A549 (cell line): ENCODE measurements around the gene PTPRD. TPM values are rescaled to one million over a fixed set of nuclear protein-coding genes. Genes with fewer than 3 reads are reported as not detected.

Experiments
- ATAC-seq, 2 experiments: fragments of 200-7000 bp in 1 of 2; fragments of >200 bp in 1 of 2; cut with Nextera tagmentation in 1 of 2; cut with Tn5 transposase in 1 of 2; 3 replicates each; pipeline versions ENCODE4 v1.8.0 to v1.9.1; 2018 to 2020; ENCODE audit warnings: mild to moderate bottlenecking in 1 of 2, moderate library complexity in 1 of 2
- CTCF ChIA-PET: fragments of 300-600 bp; sonication (Branson Sonifier 250); formaldehyde crosslinking; extraction: SDS; loops from one replicate; lab custom pipeline; 2021; ENCODE audit warnings: antibody characterized with exemption, inconsistent platforms; lab: Yijun Ruan, JAX
- POLR2A ChIA-PET: fragments of 350-600 bp; formaldehyde crosslinking; extraction: SDS; loops from one replicate; lab custom pipeline; 2021; ENCODE audit warnings: antibody characterized with exemption, inconsistent platforms; lab: Yijun Ruan, JAX
- DNase-seq, 2 experiments: peaks; one replicate each; pipeline versions ENCODE4 v3.0.0 to v3.0.0-alpha.2; 2011 to 2016; ENCODE audit warnings: low read depth in 1 of 2, low spot score in 1 of 2
- FAIRE-seq: peaks from 2 replicates; lab custom pipeline; 2011; peaks lifted over from hg19 to GRCh38; lab: Jason Lieb, UNC
- H3K27ac ChIP-seq, 2 experiments: fragments of >200 bp; sonication (Bioruptor Twin); formaldehyde crosslinking; 3 replicates each; pipeline ENCODE4 v1.5.1; 2016 to 2017
- H3K4me1 ChIP-seq: fragments of >200 bp; sonication (Bioruptor Twin); formaldehyde crosslinking; 3 replicates; pipeline ENCODE4 v1.6.1; 2016
- H3K4me2 ChIP-seq: fragments of >200 bp; sonication (Bioruptor Twin); formaldehyde crosslinking; 3 replicates; pipeline ENCODE4 v1.6.1; 2016
- H3K4me3 ChIP-seq: fragments of >200 bp; sonication (Bioruptor Twin); formaldehyde crosslinking; 3 replicates; pipeline ENCODE4 v1.5.1; 2016
- H3K9me3 ChIP-seq: fragments of >200 bp; sonication (Bioruptor Twin); formaldehyde crosslinking; 3 replicates; pipeline ENCODE4 v1.6.1; 2016
- CBX2 ChIP-seq: fragments of 200-600 bp; sonication (generic); IDR thresholded peaks from 2 replicates; pipeline ENCODE4 v1.6.1; 2016; ENCODE audit warnings: low read depth, mild to moderate bottlenecking, borderline replicate concordance
- CEBPB ChIP-seq, 2 experiments: fragments of >200 bp in 1 of 2; sonication (Bioruptor Twin) in 1 of 2; formaldehyde crosslinking in 1 of 2; IDR thresholded peaks; 2 replicates each; pipeline ENCODE4 v1.6.1; 2012 to 2016
- CHD2 ChIP-seq: fragments of 150-350 bp; IDR thresholded peaks from 2 replicates; pipeline ENCODE4 v1.6.1; 2014; ENCODE audit warnings: low read length; ENCODE audit not compliant: partially characterized antibody
- CHD4 ChIP-seq: fragments of 200-600 bp; sonication (generic); IDR thresholded peaks from 2 replicates; pipeline ENCODE4 v1.6.1; 2016; ENCODE audit warnings: antibody characterized with exemption, mild to moderate bottlenecking, borderline replicate concordance
- EHF ChIP-seq: fragments of 250-450 bp; sonication (Bioruptor Pico); IDR thresholded peaks from 2 replicates; pipeline ENCODE4 v1.5.0; 2020; ENCODE audit warnings: mild to moderate bottlenecking
- EHMT2 ChIP-seq: fragments of 200-600 bp; sonication (generic); IDR thresholded peaks from 2 replicates; pipeline ENCODE4 v1.6.1; 2016; ENCODE audit warnings: antibody characterized with exemption, low read depth, mild to moderate bottlenecking, moderate library complexity
- ESRRA ChIP-seq: fragments of 150-350 bp; IDR thresholded peaks from 2 replicates; pipeline ENCODE4 v1.6.1; 2014; ENCODE audit warnings: mild to moderate bottlenecking, low read length, borderline replicate concordance
- FOSL2 ChIP-seq, 2 experiments: fragments of 450-650 bp in 1 of 2; fragments of >200 bp in 1 of 2; sonication (Bioruptor Twin) in 1 of 2; formaldehyde crosslinking; IDR thresholded peaks; 2 replicates each; pipeline versions ENCODE4 v1.5.0 to v1.6.1; 2016 to 2020; ENCODE audit warnings: mild to moderate bottlenecking in 1 of 2, moderate library complexity in 1 of 2
- FOXS1 ChIP-seq: fragments of 250-450 bp; sonication (Bioruptor Pico); IDR thresholded peaks from 2 replicates; pipeline ENCODE4 v1.5.0; 2020; ENCODE audit warnings: mild to moderate bottlenecking, moderate library complexity
- HOXA7 ChIP-seq: fragments of 250-450 bp; sonication (Bioruptor Pico); IDR thresholded peaks from 2 replicates; pipeline ENCODE4 v1.5.0; 2020; ENCODE audit warnings: mild to moderate bottlenecking, moderate library complexity
- HOXB13 ChIP-seq: fragments of 250-450 bp; sonication (Bioruptor Pico); IDR thresholded peaks from 2 replicates; pipeline ENCODE4 v1.5.0; 2020; ENCODE audit warnings: low read depth, mild to moderate bottlenecking, moderate library complexity
- JUNB ChIP-seq: fragments of >200 bp; sonication (Bioruptor Twin); formaldehyde crosslinking; IDR thresholded peaks from 2 replicates; pipeline ENCODE4 v1.6.1; 2016
- MAFK ChIP-seq: fragments of 450-650 bp; IDR thresholded peaks from 2 replicates; pipeline ENCODE4 v1.6.1; 2014; ENCODE audit not compliant: partially characterized antibody
- MYC ChIP-seq: IDR thresholded peaks from 2 replicates; pipeline ENCODE4 v1.6.1; 2012; ENCODE audit warnings: mild to moderate bottlenecking, inconsistent platforms, low read length, improper control_type of control experiment, borderline replicate concordance
- NFE2L2 ChIP-seq: fragments of 150-350 bp; conservative IDR thresholded peaks from 2 replicates; pipeline ENCODE4 v1.6.1; 2014; ENCODE audit warnings: low read length
- PHF8 ChIP-seq: fragments of 200-600 bp; sonication (generic); IDR thresholded peaks from 2 replicates; pipeline ENCODE4 v1.6.1; 2016; ENCODE audit warnings: low read depth, mild to moderate bottlenecking, antibody characterized with exemption, moderate library complexity, borderline replicate concordance
- POLR2AphosphoS2 ChIP-seq: conservative IDR thresholded peaks from 2 replicates; pipeline ENCODE4 v1.6.1; 2012; ENCODE audit warnings: low read length, improper control_type of control experiment, inconsistent platforms
- RARB ChIP-seq: fragments of 250-450 bp; sonication (Bioruptor Pico); IDR thresholded peaks from 2 replicates; pipeline ENCODE4 v1.8.0; 2021; ENCODE audit warnings: mild to moderate bottlenecking, moderate library complexity
- RNF2 ChIP-seq: fragments of 200-600 bp; sonication (generic); IDR thresholded peaks from 2 replicates; pipeline ENCODE4 v1.6.1; 2016; ENCODE audit warnings: low read depth, mild to moderate bottlenecking, antibody characterized with exemption, moderate library complexity, borderline replicate concordance
- SMC3 ChIP-seq: fragments of >200 bp; sonication (Bioruptor Twin); formaldehyde crosslinking; IDR thresholded peaks from 3 replicates; pipeline ENCODE4 v1.6.1; 2018; ENCODE audit warnings: inconsistent platforms
- SREBF2 ChIP-seq: fragments of 450-650 bp; IDR thresholded peaks from 2 replicates; pipeline ENCODE4 v1.6.1; 2014; ENCODE audit warnings: mild to moderate bottlenecking, moderate library complexity
- TP53 ChIP-seq: fragments of 250-450 bp; sonication (Bioruptor Pico); IDR thresholded peaks from 2 replicates; pipeline ENCODE4 v1.5.0; 2021; ENCODE audit warnings: mild to moderate bottlenecking, moderate library complexity
- ZC3H11A ChIP-seq: fragments of 450-650 bp; IDR thresholded peaks from 2 replicates; pipeline ENCODE4 v1.6.1; 2014; ENCODE audit warnings: antibody characterized with exemption, mild to moderate bottlenecking
- ZSCAN20 ChIP-seq: fragments of 250-450 bp; sonication (Bioruptor Pico); IDR thresholded peaks from 2 replicates; pipeline ENCODE4 v1.8.0; 2022; ENCODE audit warnings: mild to moderate bottlenecking, moderate library complexity
- WGBS: methylation state at CpG from one replicate; pipeline ENCODE4 v1.1.6; 2017; ENCODE audit errors: missing lambda C conversion rate; 5-methylcytosine and 5-hydroxymethylcytosine counted together
- polyA plus RNA-seq, 4 experiments: library from polyadenylated mRNA; depleted of rRNA in 3 of 4; stranded (reverse); fragments of >200 nt; fragmentation: RNase III in 1 of 4; extraction: RNeasy Plus Mini Kit Qiagen cat#74134 plus additional on column Dnase treatment in 1 of 4; gene quantifications; 2 replicates in 3 of 4; 3 replicates in 1 of 4; pipeline ENCODE4 v1.2.3, GENCODE V29; 2011 to 2017
- TF ChIP-seq, protein P1 (sequence below): IDR thresholded peaks from 2 replicates; pipeline ENCODE4 v1.6.1; 2012; ENCODE audit warnings: low read depth, borderline replicate concordance
- TF ChIP-seq, protein P2 (sequence below): fragments of 150-350 bp; IDR thresholded peaks from 2 replicates; pipeline ENCODE4 v1.6.1; 2014; ENCODE audit warnings: low read depth, mild to moderate bottlenecking, low read length
- TF ChIP-seq, protein P3 (sequence below): fragments of >200 bp; sonication (Bioruptor Twin); formaldehyde crosslinking; IDR thresholded peaks from 3 replicates; pipeline ENCODE4 v1.6.1; 2016
- TF ChIP-seq, protein P4 (sequence below): fragments of >200 bp; sonication (Bioruptor Twin); formaldehyde crosslinking; IDR thresholded peaks from 2 replicates; pipeline ENCODE4 v1.6.1; 2016
- TF ChIP-seq, protein P5 (sequence below): fragments of >200 bp; sonication (Bioruptor Twin); formaldehyde crosslinking; IDR thresholded peaks from 3 replicates; pipeline ENCODE4 v1.5.1; 2016
- TF ChIP-seq, protein P6 (sequence below): IDR thresholded peaks from 2 replicates; pipeline ENCODE4 v1.6.1; 2012

The PTPRD gene
- polyA plus RNA-seq, 2 of the 4 experiments (the other 2 are of a cell fraction) = 0.39 to 1.3 TPM

DNA sequence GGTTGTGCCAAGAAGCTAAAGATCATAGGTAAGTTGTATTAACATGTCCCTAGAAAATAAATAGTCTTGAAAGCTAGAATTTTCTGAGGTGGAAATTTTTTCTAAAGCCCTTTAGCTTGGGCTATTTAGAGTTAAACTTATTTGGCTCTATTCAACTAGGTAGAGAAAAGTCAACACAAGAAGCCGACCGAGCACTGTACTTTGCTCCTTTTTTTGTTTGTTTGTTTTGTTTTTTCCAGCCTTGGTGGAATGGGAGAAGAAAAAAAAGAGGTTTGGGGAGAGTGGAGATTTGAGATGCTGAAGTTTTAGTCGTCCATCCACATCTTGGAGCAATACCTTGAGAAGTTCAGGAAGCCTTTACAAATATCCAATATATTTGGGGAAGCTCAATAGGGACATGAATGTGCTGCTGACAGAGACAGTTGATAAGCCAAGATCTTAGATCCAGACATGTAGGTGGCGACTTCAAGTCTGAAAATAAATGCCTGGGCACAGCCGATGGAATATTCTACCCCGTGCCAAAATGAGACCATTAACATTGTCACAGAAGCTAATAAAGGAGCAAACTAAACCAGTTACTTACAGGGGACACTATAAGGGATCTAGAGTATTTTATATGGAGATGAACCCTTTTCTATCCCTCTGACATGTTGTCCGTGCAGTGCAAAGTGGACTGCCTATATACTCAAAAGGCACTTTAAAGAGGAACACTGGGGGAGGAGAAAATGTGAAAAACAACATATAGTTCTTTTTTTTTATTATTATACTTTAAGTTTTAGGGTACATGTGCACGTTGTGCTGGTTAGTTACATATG lies 466.1 kb downstream of the PTPRD start:
- Histone ChIP-seq H3K4me2 (no peak overlapping the region), H3K4me1 (no peaks in the 10 kb centered on the region), H3K27ac (no peak overlapping the region), H3K9me3 (no peaks in the 10 kb centered on the region), H3K4me3 (no peak overlapping the region)
- DNase-seq = no peak
- 10% methylated on average over 8 of the region's 8 CpGs for WGBS
- no peak for ATAC-seq
- POLR2A ChIA-PET = no interaction called here
- no peak for TF ChIP-seq FOXS1
- no peak for TF ChIP-seq HOXB13 (CRISPR knock-in tag)
- TF ChIP-seq ZSCAN20 (CRISPR knock-in tag) = no peak
- TF ChIP-seq CBX2 = no peak
- TF ChIP-seq RNF2 = no peak
- TF ChIP-seq ZC3H11A = no peak
- TF ChIP-seq JUNB = no peak
- no peak for TF ChIP-seq POLR2AphosphoS2
- no peak for TF ChIP-seq TP53 (CRISPR knock-in tag)
- no peak for TF ChIP-seq CHD4
- TF ChIP-seq, protein P1, sequence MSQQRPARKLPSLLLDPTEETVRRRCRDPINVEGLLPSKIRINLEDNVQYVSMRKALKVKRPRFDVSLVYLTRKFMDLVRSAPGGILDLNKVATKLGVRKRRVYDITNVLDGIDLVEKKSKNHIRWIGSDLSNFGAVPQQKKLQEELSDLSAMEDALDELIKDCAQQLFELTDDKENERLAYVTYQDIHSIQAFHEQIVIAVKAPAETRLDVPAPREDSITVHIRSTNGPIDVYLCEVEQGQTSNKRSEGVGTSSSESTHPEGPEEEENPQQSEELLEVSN = no peak
- TF ChIP-seq, protein P2, sequence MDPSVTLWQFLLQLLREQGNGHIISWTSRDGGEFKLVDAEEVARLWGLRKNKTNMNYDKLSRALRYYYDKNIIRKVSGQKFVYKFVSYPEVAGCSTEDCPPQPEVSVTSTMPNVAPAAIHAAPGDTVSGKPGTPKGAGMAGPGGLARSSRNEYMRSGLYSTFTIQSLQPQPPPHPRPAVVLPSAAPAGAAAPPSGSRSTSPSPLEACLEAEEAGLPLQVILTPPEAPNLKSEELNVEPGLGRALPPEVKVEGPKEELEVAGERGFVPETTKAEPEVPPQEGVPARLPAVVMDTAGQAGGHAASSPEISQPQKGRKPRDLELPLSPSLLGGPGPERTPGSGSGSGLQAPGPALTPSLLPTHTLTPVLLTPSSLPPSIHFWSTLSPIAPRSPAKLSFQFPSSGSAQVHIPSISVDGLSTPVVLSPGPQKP = no peak
- TF ChIP-seq CEBPB (IDR thresholded peaks at IDR 0.05) = no peak
- TF ChIP-seq SMC3 = no peak
- TF ChIP-seq, protein P3, sequence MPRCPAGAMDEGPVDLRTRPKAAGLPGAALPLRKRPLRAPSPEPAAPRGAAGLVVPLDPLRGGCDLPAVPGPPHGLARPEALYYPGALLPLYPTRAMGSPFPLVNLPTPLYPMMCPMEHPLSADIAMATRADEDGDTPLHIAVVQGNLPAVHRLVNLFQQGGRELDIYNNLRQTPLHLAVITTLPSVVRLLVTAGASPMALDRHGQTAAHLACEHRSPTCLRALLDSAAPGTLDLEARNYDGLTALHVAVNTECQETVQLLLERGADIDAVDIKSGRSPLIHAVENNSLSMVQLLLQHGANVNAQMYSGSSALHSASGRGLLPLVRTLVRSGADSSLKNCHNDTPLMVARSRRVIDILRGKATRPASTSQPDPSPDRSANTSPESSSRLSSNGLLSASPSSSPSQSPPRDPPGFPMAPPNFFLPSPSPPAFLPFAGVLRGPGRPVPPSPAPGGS = no peak
- TF ChIP-seq, protein P4, sequence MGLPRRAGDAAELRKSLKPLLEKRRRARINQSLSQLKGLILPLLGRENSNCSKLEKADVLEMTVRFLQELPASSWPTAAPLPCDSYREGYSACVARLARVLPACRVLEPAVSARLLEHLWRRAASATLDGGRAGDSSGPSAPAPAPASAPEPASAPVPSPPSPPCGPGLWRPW = no peak
- TF ChIP-seq, protein P5, sequence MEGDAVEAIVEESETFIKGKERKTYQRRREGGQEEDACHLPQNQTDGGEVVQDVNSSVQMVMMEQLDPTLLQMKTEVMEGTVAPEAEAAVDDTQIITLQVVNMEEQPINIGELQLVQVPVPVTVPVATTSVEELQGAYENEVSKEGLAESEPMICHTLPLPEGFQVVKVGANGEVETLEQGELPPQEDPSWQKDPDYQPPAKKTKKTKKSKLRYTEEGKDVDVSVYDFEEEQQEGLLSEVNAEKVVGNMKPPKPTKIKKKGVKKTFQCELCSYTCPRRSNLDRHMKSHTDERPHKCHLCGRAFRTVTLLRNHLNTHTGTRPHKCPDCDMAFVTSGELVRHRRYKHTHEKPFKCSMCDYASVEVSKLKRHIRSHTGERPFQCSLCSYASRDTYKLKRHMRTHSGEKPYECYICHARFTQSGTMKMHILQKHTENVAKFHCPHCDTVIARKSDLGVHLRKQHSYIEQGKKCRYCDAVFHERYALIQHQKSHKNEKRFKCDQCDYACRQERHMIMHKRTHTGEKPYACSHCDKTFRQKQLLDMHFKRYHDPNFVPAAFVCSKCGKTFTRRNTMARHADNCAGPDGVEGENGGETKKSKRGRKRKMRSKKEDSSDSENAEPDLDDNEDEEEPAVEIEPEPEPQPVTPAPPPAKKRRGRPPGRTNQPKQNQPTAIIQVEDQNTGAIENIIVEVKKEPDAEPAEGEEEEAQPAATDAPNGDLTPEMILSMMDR = no peak
- no peak for TF ChIP-seq RARB (CRISPR knock-in tag)
- TF ChIP-seq CHD2 = no peak
- TF ChIP-seq, all 56 proteins: peak for 0
- CTCF ChIA-PET = interaction anchor here (1.1 to 1.2 kb wide), 2 partner anchors 9 to 23 kb away, joined by 3 to 4 read pairs; no protein-coding TSS in a partner anchor
- FAIRE-seq = no peak

DNA sequence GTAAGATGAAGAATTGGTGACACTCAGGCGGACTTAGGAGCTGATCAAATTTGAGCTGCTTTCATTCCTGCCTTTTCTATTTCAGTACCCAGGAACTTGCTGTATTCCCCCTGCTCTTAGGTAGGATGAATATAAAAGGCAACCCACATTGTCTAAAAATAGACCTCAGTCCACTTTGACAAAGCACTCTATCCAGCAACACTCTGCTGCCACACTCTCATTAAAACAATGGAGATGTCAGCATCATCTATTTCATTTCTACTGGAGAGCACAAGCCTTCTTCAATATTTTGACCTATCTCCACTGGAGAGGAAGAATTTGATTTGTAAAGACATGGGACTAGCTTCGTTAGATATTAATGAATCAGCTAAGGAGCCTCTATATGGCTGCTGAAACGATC lies 468.4 kb downstream of the PTPRD start:
- H3K9me3 ChIP-seq = no peaks in the 10 kb centered on the region
- H3K4me1 ChIP-seq = no peaks in the 10 kb centered on the region
- 11% methylated on average over 3 of the region's 3 CpGs for WGBS
- no peak overlapping the region for H3K4me3 ChIP-seq
- DNase-seq (no peak), ATAC-seq (no peak), FAIRE-seq (no peak)
- POLR2A ChIA-PET = no interaction called here
- no peak overlapping the region for H3K4me2 ChIP-seq
- H3K27ac ChIP-seq = no peak overlapping the region
- CTCF ChIA-PET = no interaction called here
- no peak for TF ChIP-seq NFE2L2
- no peak for TF ChIP-seq MYC
- no peak for TF ChIP-seq RARB (CRISPR knock-in tag)
- no peak for TF ChIP-seq PHF8
- no peak for TF ChIP-seq RNF2
- no peak for TF ChIP-seq ZC3H11A
- TF ChIP-seq CHD4 = no peak
- TF ChIP-seq MAFK = no peak
- no peak for TF ChIP-seq ZSCAN20 (CRISPR knock-in tag)
- no peak for TF ChIP-seq SREBF2
- no peak for TF ChIP-seq ESRRA
- TF ChIP-seq, protein P6, sequence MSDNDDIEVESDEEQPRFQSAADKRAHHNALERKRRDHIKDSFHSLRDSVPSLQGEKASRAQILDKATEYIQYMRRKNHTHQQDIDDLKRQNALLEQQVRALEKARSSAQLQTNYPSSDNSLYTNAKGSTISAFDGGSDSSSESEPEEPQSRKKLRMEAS = no peak
- no peak for TF ChIP-seq TP53 (CRISPR knock-in tag)
- no peak for TF ChIP-seq HOXA7
- no peak for TF ChIP-seq FOSL2 (IDR thresholded peaks at IDR 0.05)
- no peak for TF ChIP-seq FOSL2 (CRISPR knock-in tag; IDR thresholded peaks at IDR 0.05)
- TF ChIP-seq EHMT2 = no peak
- TF ChIP-seq EHF (CRISPR knock-in tag) = no peak
